Uterus (tissue), 2 donors: ENCODE data around the gene BLTP3A.
"Not testable (repeated sequence)": the region's sequence is repeated elsewhere in the genome, so short reads cannot be mapped to it uniquely, and the experiment has no call there.

ENCODE experiments used
- CTCF ChIP-seq, 4 experiments: fragments of 200-600 bp in 2 of 4; fragments of 450-650 bp in 2 of 4; sonication (generic) in 2 of 4; IDR thresholded peaks; one replicate each; pipeline ENCODE4 v1.5.1; 2016 to 2019; ENCODE audit warnings: antibody characterized with exemption in 4 of 4, mild to moderate bottlenecking in 2 of 4, moderate library complexity in 1 of 4
- POLR2A ChIP-seq, 2 donors: fragments of 450-650 bp; IDR thresholded peaks; one replicate each; pipeline ENCODE4 v1.6.1; 2016; ENCODE audit warnings: antibody characterized with exemption in 2 of 2, mild to moderate bottlenecking in 1 of 2, moderate library complexity in 1 of 2

GRCh38 chr6:34805074-34805473 is 13.2 kb downstream of the BLTP3A start:
- TF ChIP-seq CTCF, POLR2A (IDR thresholded peaks at IDR 0.05): not testable (repeated sequence)
